Activated CD4-positive, CD25-positive, alpha-beta regulatory T cell (primary cell): ENCODE measurements around the gene LRRC26.

Source experiments
- DNase-seq, 4 experiments: peaks; one replicate each; lab custom pipeline; 2025; lab: John Stamatoyannopoulos, UW

LRRC26 gene

GRCh38 chr9:137183980-137184595 is 14.2 kb upstream of the LRRC26 start:
- no peak for DNase-seq

- no peak for DNase-seq
These were observed 13.0 kb upstream of the LRRC26 start for GRCh38 chr9:137182836-137183235.

DNA sequence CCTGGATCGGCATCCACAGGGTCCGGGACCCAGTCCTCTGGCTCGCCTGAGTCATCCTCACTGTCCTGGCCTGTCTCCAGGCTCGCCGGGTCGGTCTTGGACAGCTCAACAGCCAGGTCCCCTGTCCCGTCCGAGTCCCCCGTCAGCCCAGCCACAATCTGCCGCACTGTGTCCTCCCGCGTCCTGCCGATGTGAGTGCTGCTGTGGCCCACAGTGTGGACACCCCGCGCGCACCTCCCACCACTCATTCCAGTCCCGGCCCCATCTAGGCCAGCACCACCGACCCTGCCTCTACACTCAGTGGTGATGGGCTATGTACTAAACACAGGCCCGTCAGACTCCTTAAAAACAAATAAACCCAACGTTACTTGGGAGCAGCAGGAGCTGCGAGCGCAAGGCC is 11.8 kb upstream of the LRRC26 start:
- DNase-seq: no peak

GRCh38 chr9:137180491-137180890 is 10.6 kb upstream of the LRRC26 start:
- no peak for DNase-seq

- no peak for DNase-seq
These were observed 9.9 kb upstream of the LRRC26 start for GRCh38 chr9:137179761-137180160.

GRCh38 chr9:137178939-137179630 is 9.2 kb upstream of the LRRC26 start:
- no peak for DNase-seq

DNA sequence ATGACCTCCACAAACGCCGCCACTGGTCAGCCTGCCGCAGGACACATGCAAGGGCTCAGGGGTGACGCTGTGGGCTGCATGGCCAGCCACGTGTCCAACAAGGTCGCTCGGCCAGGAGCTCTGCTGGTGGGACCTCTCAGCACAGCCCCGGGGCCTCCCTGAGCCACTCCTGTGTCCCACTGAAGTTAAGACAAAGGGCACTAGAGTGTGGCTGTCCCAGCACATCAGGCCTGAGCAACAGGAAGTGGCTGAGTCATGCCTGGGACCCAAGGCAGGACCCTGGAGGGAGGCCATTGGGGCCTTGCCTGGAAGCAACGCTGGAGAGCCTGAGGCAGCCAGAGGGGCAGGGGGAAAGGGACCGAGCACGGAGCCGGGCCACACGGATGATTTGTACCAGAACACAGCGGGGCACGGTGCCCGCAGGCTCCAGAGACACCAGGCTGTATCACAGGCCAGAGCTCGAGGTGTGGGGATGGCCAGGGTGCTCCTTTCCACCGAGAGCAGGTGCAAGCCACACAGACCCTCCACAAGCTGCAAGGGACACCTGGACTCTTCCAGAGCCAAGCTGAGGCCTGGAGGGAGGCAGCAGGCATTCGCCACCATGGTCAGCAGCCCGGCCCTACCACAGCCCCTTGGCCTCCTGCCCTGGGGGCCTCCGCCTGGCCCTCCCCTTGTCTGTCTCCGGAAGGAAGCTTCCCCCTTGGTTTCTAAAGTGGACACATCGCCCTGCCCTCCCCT is 8.5 kb upstream of the LRRC26 start:
- no peak for DNase-seq

- DNase-seq: no peak
These were observed 6.7 kb upstream of the LRRC26 start for GRCh38 chr9:137176302-137177182.

- DNase-seq: no peak
These were observed 5.6 kb upstream of the LRRC26 start for GRCh38 chr9:137175345-137175961.

GRCh38 chr9:137174722-137175293 is 5.0 kb upstream of the LRRC26 start:
- no peak for DNase-seq

- no peak for DNase-seq
These were observed 4.2 kb upstream of the LRRC26 start for GRCh38 chr9:137173796-137174664.

GRCh38 chr9:137172901-137173795 is 3.3 kb upstream of the LRRC26 start:
- DNase-seq: no peak

DNA sequence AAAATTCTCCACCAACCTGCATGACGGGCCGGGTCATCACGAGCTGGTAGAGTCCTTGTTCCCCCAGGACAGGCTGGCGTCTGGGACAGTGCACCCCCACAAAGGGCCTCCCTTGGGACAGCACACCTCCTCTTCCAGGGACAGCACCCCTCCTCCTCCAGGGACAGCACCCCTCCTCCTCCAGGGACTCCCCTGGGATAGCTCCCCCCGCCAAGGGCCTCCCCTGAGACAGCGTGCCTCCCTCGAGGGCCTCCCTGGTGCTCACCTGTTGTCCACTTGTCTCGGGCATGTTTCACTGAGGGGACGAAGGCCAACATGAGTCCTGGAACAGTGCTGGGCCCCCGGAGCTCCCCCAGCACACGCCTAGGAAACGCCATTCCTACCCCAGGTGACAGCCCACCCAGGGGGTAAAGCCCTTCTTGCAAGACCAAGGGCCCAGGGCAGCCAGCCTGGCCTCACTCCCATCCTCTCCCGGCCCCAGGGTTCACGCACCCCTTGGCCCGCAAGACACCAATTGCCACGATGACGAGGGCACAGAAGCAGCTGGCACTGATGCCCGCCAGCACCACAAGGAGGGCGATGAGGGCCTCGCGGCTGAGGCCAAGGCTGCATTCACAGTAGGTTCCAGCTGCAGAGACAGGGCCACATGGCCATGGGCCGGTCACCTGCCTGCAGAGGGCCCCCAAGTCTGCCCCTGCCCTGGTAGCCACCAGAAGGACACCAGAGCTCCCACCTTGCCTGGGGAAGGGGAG is 1.5 kb upstream of the LRRC26 start:
- DNase-seq: no peak

DNA sequence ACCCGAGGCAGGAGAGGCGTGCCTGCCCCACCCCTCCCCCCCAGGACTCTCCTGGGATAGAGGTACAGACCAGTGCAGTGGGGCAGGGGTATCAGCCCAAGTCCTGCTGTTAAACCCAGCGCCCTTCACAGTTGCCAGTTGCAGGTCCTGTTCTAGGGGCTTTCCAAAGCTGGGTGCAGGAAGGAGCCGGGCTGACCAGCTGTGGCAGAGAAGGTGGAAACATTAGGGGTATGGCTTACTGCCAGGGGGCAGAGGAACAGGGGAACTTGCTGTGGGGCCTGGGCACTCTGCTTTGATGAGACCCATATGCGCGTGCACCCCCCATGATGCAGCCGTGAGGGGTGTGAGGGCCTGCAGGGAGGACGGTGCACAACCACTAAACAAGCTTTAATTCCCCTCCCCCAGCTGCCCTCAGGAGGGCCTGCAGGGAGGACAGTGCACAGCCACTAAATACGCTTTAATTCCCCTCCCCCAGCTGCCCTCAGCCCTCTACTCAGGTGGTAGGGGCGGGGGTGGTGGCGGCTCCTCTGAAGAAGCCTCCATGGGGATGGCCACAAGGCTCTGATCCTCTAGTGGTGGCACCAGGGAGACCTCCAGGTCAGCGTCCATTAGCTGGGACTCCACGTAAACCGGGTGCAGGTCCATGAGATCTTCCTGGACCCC is 766 bp upstream of the LRRC26 start:
- no peak for DNase-seq

DNA sequence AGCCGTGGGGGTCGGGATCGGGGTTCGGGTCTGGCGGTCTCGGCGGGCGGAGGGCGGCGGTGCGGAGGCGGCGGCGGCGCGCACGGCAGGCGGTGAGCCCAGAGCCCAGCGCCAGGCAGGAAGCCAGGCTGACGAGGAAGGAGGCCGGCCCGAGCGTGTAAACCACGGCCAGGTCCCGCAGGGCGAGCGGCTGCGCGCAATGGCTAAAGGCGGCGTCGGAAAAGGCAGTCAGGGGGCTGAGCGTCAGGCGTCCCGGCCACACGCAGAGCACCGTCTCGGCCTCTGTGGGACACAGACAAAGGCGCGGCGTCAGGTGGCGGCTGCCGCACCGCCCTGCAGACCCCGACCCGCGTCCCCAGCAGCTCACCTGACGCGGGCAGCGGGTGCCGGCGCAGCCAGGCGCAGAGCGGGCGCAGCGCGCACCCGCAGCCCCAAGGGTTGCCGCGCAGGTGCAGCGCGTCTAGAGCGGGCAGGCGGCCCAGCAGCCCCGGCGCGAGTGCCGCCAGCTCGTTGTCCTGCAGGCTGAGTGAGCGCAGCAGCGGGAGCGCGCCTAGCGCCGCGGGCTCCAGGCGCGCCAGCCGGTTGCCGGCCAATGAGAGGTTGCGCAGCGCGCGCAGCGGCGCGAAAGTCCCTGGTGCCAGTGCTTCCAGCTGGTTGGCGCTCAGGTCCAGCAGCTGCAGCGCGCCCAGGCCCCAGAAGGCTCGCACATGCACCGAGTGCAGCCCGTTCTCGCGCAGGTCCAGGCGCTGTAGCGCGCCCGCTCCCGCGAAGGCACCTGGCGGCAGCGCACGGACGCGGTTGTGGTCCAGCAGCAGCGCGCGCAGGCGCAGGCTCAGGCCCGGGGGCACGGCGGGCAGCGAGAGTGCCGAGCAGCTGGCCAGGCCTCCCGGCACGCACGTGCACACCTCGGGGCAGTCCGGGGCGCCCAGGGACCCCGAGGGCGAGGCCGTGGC is 671 bp downstream of the LRRC26 start:
- DNase-seq: no peak

DNA sequence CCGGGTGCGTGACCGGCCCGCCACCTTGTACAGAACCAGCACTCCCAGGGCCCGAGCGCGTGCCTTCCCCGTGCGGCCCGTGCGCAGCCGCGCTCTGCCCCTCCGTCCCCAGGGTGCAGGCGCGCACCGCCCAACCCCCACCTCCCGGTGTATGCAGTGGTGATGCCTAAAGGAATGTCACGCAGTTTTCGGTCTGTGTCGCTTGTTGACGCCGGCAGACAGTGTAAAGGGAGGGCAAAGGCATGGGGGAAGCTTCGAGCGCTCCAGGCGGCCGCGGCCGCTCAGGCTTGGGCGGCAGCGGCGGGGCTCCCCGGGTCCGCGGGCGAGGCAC is 1.3 kb downstream of the LRRC26 start:
- no peak for DNase-seq
